ENCODE results near the gene FZD4. TPM values are rescaled to one million over a fixed set of nuclear protein-coding genes. Genes with fewer than 3 reads are reported as not detected.
"Not testable (repeated sequence)": the region's sequence is repeated elsewhere in the genome, so short reads cannot be mapped to it uniquely, and the experiment has no call there.

The FZD4 gene
- total RNA-seq, 2 donors from 2014 or later: 0.31 to 0.56 TPM

DNA sequence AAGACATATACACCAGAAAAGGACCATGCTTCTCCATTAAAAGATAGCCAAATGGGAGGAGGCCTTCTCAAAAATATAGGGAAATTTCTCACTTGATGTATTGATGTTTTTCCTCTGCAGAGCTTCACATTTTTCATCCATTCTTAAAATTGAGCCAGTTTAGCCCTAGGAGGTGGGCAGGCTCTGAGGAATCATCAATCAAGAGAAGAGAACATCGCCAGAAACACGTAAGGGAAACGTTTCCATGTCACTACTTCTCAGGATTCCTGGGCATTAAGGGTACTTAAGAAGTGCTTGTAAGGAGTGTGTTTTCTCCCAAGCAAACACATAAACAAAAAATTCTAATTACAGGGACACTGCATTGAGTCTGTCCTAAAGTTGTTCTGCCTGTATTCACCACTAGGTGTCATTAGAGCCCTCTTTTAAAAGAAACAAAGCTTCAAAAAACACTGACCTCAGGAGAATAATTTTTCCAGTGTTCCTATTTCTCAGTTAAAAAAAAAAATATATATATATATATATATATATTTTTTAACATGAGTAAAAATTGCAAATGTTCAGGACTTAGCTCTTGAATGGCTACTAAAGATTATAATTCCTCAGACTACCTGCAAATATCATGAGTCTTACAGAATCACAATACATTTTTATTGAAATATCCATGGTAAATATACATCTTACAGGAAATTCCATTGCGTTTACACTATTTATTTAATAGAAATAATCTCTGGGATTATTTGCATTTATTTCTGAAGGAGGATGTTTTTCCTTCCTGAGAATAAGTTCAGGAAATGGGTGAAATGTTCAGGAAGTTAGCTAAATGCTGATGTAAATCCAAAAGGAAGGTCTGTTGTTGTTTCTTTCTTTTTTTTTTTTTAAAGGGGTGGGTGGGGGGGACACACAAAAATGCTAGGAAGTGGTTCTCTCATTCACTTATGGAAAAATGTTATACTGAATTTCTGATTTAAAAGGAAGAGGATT lies 16.0 kb downstream of the FZD4 start:
- DNase-seq: no peak
- ATAC-seq (replicated peaks in 1 of 2): peak in 1 of 2 donors; percentile 39
- Mint-ChIP-seq H3K27ac (no peak overlapping the region), H3K4me3 (no peak overlapping the region), H3K36me3 (ENCODE audit: insufficient read depth in 2 of 2) (no peaks in the 10 kb centered on the region), H3K27me3 (ENCODE audit: low read depth) (peaks cover 9% of the 10 kb centered on the region), H3K9me3 (no peaks in the 10 kb centered on the region), H3K4me1 (ENCODE audit: low read depth) (no peaks in the 10 kb centered on the region)

DNA sequence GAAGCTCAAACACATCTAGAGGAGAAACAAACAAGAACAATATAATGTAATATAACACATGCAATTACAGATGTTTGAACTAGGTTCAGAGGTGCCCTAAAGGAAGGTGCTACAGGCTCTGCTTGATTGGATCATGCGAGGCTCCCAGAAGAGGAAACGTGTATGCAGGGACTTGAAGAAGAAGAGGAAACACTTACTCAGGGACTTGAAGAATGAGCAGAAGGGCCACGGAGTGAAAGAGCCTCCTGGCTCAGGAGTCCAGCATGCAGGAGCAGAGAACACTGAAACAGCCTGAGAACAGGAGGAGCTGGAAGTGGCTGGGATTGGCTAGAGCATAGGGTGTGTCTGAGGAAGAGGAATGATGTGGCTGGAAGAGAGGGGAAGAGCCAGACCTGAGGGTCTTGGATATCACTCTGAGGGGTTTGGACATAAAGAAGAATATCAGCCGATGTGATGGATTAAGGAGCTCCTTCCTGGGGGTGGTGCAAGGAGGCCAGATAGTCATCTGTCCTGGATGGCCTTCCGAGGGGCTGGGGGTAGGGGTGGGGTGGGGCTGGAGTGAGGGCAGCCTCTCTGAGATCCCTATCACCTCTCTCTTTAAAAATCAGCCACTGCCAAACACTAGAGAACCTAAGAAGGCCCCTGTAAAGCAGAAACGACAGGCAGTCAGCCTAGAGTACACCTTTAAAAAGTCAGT lies 16.8 kb downstream of the FZD4 start:
- Mint-ChIP-seq H3K9me3 (no peaks in the 10 kb centered on the region), H3K27me3 (ENCODE audit: low read depth) (peaks cover 9% of the 10 kb centered on the region), H3K36me3 (ENCODE audit: insufficient read depth in 2 of 2) (no peaks in the 10 kb centered on the region), H3K27ac (no peak overlapping the region), H3K4me3 (no peak overlapping the region), H3K4me1 (ENCODE audit: low read depth) (no peaks in the 10 kb centered on the region)
- no peak for ATAC-seq (replicated peaks in 1 of 2)
- no peak for DNase-seq

DNA sequence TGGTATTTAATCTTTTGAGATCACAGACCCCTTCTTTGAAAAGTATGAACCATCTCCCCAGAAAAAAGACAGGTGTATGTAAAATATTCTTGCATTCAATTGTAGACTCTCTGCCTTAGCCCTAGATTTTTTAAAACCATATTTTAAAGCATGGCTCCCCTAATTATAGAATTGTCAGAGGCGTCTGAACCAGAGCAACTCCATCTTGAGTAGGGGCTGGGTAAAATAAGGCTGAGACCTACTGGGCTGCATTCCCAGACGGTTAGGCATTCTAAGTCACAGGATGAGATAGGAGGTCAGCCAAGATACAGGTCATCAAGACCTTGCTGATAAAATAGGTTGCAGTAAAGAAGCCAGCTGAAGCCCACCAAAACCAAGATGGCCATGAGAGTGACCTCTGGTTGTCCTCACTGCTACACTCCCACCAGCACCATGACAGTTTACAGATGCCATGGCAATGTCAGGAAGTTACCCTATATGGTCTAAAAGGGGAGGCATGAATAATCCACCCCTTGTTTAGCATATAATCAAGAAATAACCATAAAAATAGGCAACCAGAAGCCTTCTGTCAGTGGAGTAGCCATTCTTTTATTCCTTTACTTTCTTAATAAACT lies 17.9 kb downstream of the FZD4 start:
- not testable (repeated sequence) for H3K4me3 Mint-ChIP-seq

DNA sequence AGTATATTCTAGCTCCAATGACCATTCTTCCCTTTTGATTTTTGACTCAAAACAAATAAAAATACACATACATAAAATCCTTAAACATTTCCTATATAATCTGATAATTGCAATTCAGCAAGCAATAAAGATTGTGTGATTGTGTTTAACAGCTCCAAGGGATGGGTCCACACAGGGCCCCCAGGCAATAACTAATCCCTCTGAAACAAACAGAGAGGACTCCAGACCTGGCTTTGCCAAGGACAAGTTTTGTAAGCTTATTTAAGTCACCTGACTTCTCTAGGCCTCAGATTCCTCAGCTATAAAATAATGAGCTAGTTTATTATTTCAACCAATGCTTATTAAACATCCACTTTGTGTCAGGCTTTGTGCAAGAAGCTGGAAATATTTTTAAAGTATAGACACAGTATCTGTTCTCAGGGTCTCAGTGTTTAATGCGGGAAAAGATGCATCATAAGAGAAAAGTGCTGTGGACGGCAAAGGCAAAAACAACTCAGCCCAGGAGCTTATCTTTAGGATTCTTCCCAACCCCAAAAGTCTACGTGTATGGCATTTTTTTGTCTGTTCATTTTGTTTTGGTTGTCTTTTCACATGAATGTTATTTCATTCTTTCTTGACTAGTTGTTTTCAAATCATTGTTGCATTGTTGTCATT lies 20.1 kb downstream of the FZD4 start:
- Mint-ChIP-seq H3K27me3 (ENCODE audit: low read depth) (peaks cover 9% of the 10 kb centered on the region), H3K36me3 (ENCODE audit: insufficient read depth in 2 of 2) (no peaks in the 10 kb centered on the region), H3K4me1 (ENCODE audit: low read depth) (no peaks in the 10 kb centered on the region), H3K9me3 (no peaks in the 10 kb centered on the region), H3K4me3 (no peak overlapping the region), H3K27ac (no peak overlapping the region)
- no peak for DNase-seq
- no peak for ATAC-seq (replicated peaks in 1 of 2)

More for the DNA sequence above, 17.9 kb downstream of the FZD4 start:
- DNase-seq; ATAC-seq (replicated peaks in 1 of 2); H3K27ac Mint-ChIP-seq; H3K4me1 Mint-ChIP-seq (ENCODE audit: low read depth); H3K9me3 Mint-ChIP-seq; H3K27me3 Mint-ChIP-seq (ENCODE audit: low read depth); H3K36me3 Mint-ChIP-seq (ENCODE audit: insufficient read depth in 2 of 2): not testable (repeated sequence)

DNA sequence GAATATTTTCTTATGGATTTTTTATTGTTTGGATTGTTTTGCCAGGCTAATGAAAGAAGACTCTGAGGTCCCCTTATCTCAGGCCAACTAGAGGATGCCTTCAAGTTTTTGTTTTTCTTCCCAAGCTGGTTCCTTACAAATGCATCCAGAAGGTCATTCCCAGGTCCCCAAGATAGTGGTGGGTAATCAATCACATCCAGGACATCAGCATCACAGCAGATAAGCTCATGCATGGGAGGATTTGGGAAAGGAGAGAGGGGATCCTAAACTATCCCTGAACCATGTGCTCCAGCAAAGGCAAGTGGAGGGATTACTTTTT lies 20.7 kb downstream of the FZD4 start:
- no peak overlapping the region for H3K4me3 Mint-ChIP-seq
- no peak for ATAC-seq (replicated peaks in 1 of 2)
- H3K27me3 Mint-ChIP-seq (ENCODE audit: low read depth): peaks cover 9% of the 10 kb centered on the region
- no peaks in the 10 kb centered on the region for H3K36me3 Mint-ChIP-seq (ENCODE audit: insufficient read depth in 2 of 2)
- H3K27ac Mint-ChIP-seq: no peak overlapping the region
- no peak for DNase-seq
- no peaks in the 10 kb centered on the region for H3K9me3 Mint-ChIP-seq
- H3K4me1 Mint-ChIP-seq (ENCODE audit: low read depth): no peaks in the 10 kb centered on the region

DNA sequence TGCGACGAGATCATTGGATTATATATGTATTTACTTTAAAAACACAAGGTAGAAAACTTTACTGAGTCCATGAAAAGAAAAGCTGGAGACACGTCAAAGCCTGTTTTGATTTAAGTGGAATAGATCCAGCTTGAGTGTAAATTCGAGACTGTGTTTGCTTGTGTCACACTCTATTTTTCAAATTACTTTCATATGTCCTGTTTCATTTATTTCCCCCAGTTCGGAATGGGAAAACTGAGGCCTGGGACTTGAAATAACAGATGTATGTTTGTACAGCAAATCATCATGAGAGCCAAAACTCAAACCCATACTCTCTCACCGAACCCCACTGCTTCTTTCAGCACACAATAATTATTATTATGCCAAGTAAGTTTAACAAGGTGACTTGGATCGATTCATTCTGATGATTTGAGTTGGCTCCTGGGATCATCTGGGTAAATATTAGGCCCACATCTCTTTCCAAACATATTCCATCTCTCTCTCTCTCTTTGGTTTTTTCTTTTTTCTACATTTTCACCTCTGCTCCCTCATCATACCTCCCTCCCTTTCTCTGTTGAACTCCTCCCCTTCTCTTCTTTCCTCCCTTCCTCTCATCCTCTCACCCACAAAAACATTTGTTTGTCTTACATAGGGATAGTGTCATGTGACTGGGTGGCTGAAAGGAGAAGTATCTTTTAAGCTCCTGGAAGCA lies 21.2 kb downstream of the FZD4 start:
- Mint-ChIP-seq H3K27ac (no peak overlapping the region), H3K4me1 (ENCODE audit: low read depth) (no peaks in the 10 kb centered on the region), H3K36me3 (ENCODE audit: insufficient read depth in 2 of 2) (no peaks in the 10 kb centered on the region), H3K4me3 (no peak overlapping the region), H3K9me3 (no peaks in the 10 kb centered on the region), H3K27me3 (ENCODE audit: low read depth) (peaks cover 9% of the 10 kb centered on the region)
- DNase-seq: no peak
- no peak for ATAC-seq (replicated peaks in 1 of 2)

DNA sequence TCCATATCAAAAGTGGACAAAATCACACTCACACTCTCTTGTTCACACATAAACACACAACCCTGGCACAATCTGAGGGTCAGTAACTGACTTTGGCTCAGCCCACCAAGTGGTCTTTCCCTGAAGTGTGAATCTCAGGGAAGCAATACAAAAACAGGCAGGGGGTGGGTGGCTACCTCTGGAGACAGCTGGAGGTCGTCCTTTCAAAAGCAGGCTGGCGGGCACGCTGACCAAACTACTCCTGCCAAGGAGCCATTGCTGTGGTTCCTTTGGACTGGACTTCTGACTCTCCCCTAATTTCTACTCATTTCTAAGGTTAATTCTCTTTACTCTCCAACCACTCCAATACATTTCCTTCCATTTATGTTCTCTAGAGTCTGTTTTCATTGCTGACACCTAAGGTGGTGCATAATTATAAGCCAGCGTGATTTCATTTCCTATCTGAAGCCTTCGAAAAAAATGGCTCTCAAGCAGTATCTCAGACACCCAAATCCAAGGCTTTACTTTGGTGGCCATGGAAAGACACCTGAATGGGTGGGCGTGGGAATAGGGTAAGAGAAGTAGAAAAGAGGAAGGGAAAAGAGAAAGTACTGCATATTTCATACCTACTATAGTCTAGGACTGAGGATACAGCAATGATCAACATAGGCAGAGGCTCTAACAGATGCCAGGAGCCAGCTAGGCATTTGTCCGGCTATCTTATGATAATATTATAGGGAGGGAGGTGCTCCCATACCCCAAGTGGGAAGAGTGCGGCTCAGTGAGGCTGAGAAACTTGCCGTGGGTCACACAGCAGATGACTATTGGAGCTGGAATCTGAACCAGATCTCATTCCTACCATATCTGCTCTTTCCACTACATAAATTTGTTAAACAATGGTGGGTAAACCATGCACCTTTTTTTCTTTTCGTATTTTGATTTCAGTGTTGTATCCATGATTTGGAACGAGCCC lies 22.0 kb downstream of the FZD4 start:
- H3K27me3 Mint-ChIP-seq (ENCODE audit: low read depth): peaks cover 6% of the 10 kb centered on the region
- DNase-seq: no peak
- ATAC-seq (replicated peaks in 1 of 2): no peak
- no peak overlapping the region for H3K4me3 Mint-ChIP-seq
- H3K27ac Mint-ChIP-seq: no peak overlapping the region
- H3K4me1 Mint-ChIP-seq (ENCODE audit: low read depth): no peaks in the 10 kb centered on the region
- H3K9me3 Mint-ChIP-seq: no peaks in the 10 kb centered on the region
- H3K36me3 Mint-ChIP-seq (ENCODE audit: insufficient read depth in 2 of 2): no peaks in the 10 kb centered on the region

DNA sequence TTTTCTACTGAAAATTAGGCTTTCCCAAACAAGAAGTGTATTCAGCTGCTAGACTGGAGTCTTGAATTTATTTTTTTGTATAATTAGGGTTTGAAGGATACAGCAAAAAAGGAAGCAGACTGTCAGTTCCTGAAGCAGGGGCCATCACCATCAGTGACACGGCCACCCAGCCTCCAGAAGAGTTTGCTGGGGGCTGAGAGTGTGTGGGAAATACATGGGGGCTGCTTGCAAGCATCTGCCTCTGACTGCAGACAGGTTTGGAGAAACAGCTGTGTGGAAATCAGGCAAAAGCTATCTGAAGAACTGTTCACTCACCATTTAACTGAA lies 23.0 kb downstream of the FZD4 start:
- ATAC-seq (replicated peaks in 1 of 2): no peak

DNA sequence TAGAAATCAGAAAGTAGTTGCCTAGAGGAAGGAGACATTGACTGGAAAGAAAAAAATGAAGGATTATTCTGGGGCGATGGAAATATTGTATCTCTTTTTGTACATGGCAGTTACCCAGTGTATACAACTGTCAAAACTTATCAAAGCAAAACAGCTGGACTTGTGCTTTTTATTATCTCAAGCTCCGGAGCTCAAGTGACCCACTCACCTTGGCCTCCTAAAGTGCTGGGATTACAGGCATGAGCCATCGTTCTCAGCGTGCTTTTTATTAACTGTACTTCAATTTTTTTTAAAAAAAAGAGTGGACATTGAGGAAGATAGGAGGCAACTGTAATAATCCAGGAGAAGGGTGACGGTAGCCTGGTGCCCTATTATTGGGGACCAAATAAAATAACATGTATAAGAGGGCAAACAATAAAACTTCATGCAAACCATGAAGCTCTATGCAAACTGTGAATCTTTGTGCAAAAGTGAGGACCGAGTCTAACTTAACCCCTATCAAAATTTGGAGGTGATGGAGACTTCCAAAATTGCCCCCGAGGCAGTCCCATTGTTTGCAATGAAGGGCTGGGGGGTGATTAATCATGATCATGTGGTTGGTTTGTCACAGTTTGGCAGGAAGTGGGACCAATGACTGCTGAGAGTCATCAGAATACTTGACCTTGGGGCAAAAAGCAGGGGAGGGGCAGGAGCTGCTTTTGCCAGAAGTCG lies 23.5 kb downstream of the FZD4 start:
- ATAC-seq (replicated peaks in 1 of 2) (peak; percentile 63 to 64), DNase-seq (peak; percentile 4 to 10)
- H3K9me3 Mint-ChIP-seq: no peaks in the 10 kb centered on the region
- H3K4me3 Mint-ChIP-seq: no peak overlapping the region
- H3K27me3 Mint-ChIP-seq (ENCODE audit: low read depth): no peaks in the 10 kb centered on the region
- H3K4me1 Mint-ChIP-seq (ENCODE audit: low read depth): no peaks in the 10 kb centered on the region
- H3K27ac Mint-ChIP-seq: no peak overlapping the region
- no peaks in the 10 kb centered on the region for H3K36me3 Mint-ChIP-seq (ENCODE audit: insufficient read depth in 2 of 2)

More for the DNA sequence above, 23.0 kb downstream of the FZD4 start:
- Mint-ChIP-seq H3K4me1 (ENCODE audit: low read depth) (no peaks in the 10 kb centered on the region), H3K27ac (no peak overlapping the region), H3K27me3 (ENCODE audit: low read depth) (no peaks in the 10 kb centered on the region), H3K4me3 (no peak overlapping the region), H3K9me3 (no peaks in the 10 kb centered on the region), H3K36me3 (ENCODE audit: insufficient read depth in 2 of 2) (no peaks in the 10 kb centered on the region)
- DNase-seq: no peak

DNA sequence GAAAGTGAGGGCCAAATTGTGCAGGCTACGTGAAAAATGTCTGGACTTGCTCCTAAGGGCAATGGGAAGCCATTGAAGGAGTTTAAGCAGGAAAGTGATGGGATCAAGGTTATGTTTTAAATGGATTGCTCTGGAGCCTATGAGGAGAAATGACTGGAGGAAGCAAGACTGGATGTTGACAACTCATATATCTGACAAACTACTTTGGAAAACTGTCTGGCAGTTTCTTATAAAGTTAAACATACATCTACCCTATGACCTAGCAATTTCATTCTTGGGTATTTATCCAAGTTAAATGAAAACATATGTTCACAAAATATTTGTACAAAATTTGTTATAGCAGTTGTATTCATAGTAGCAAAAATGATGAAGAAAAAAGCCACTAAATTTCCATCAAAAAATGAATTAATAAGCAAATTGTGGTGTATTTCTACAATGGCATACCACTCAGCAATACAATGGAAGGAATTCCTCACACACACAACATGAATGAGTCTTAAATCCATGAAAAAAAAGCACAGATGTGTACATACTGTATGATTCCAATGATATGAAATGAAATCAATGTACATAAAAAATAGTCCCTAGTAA lies 24.1 kb downstream of the FZD4 start:
- no peak for ATAC-seq (replicated peaks in 1 of 2)
- no peaks in the 10 kb centered on the region for H3K9me3 Mint-ChIP-seq
- H3K4me3 Mint-ChIP-seq: no peak overlapping the region
- H3K27ac Mint-ChIP-seq: no peak overlapping the region
- no peaks in the 10 kb centered on the region for H3K36me3 Mint-ChIP-seq (ENCODE audit: insufficient read depth in 2 of 2)
- no peaks in the 10 kb centered on the region for H3K27me3 Mint-ChIP-seq (ENCODE audit: low read depth)
- no peaks in the 10 kb centered on the region for H3K4me1 Mint-ChIP-seq (ENCODE audit: low read depth)
- no peak for DNase-seq

DNA sequence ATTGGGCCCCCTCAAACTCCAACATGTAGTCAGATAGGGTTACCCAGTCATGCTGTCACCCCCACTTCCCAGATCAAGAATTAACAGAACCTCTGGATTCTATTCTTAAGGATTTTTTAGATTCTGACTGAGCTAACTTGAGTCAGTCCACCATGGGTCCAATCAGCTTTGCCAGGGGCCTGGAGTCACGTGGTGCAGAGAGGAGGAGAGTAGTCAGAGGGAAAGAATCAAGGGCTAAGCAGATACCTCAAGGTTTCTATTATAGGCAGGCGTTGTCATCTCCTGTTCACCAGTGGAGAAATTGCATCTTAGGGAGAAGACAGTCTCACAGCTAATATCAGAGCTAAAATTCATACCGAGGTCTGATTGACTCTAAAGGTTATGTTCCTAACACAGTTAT lies 28.2 kb downstream of the FZD4 start:
- no peak for ATAC-seq (replicated peaks in 1 of 2)
- Mint-ChIP-seq H3K36me3 (ENCODE audit: insufficient read depth in 2 of 2) (no peaks in the 10 kb centered on the region), H3K27me3 (ENCODE audit: low read depth) (peaks cover 16% of the 10 kb centered on the region), H3K9me3 (no peaks in the 10 kb centered on the region), H3K27ac (no peak overlapping the region), H3K4me3 (no peak overlapping the region), H3K4me1 (ENCODE audit: low read depth) (no peaks in the 10 kb centered on the region)
- DNase-seq: no peak
